Neural cell (in vitro differentiated cells): ENCODE results near the gene PLCL2. TPM values are rescaled to one million over a fixed set of nuclear protein-coding genes. Genes with fewer than 3 reads are reported as not detected.
A peak's percentile ranks its signal among the peaks of the same experiment; 100 is the strongest.

ENCODE experiments used
- H2AFZ ChIP-seq: fragments of 200-600, 300-800 bp; sonication (generic), shearing (Covaris generic); 2 replicates; pipeline ENCODE4 v1.6.0; 2014; ENCODE audit warnings: low read depth, mild to moderate bottlenecking, antibody characterized with exemption, low read length, moderate library complexity
- H3F3A ChIP-seq: fragments of 200-600 bp; shearing (Covaris generic); 2 replicates; pipeline ENCODE4 v1.6.1; 2016; ENCODE audit warnings: mild to moderate bottlenecking, moderate library complexity, mixed read lengths, antibody characterized with exemption, low read length; ENCODE audit not compliant: insufficient read depth, poor library complexity, severe bottlenecking
- H3K27ac ChIP-seq: fragments of 200-600, 300-800 bp; sonication (generic), shearing (Covaris generic); 2 replicates; pipeline ENCODE4 v1.5.1; 2014; ENCODE audit warnings: mild to moderate bottlenecking, low read length, moderate library complexity
- H3K27me3 ChIP-seq: fragments of 300-800, 200-600 bp; sonication (generic), shearing (Covaris generic); 2 replicates; pipeline ENCODE4 v1.6.0; 2014; ENCODE audit warnings: mild to moderate bottlenecking, low read depth, low read length, moderate library complexity; ENCODE audit not compliant: insufficient read depth
- H3K36me3 ChIP-seq: fragments of 300-800, 200-600 bp; sonication (generic), shearing (Covaris generic); 2 replicates; pipeline ENCODE4 v1.5.1; 2014; ENCODE audit warnings: mild to moderate bottlenecking, antibody characterized with exemption, low read length, moderate library complexity; ENCODE audit not compliant: insufficient read depth
- H3K4me2 ChIP-seq: fragments of 300-800, 200-600 bp; sonication (generic), shearing (Covaris generic); 2 replicates; pipeline ENCODE4 v1.6.0; 2014; ENCODE audit warnings: mild to moderate bottlenecking, low read length
- H3K4me3 ChIP-seq: fragments of 300-800, 200-600 bp; sonication (generic), shearing (Covaris generic); 2 replicates; pipeline ENCODE4 v1.5.1; 2014; ENCODE audit warnings: mild to moderate bottlenecking, low read length, moderate library complexity
- H3K79me2 ChIP-seq: fragments of 200-600 bp; shearing (Covaris generic); replicated peaks from 2 replicates; pipeline ENCODE4 v1.6.0; 2014; ENCODE audit warnings: mild to moderate bottlenecking, low read length, moderate library complexity; ENCODE audit not compliant: insufficient read depth
- H3K9ac ChIP-seq: fragments of 300-800, 200-600 bp; sonication (generic), shearing (Covaris generic); 2 replicates; pipeline ENCODE4 v1.6.1; 2016; ENCODE audit warnings: mild to moderate bottlenecking, low read length, mixed read lengths
- H3K9me2 ChIP-seq: fragments of 200-600 bp; shearing (Covaris generic); 2 replicates; pipeline ENCODE4 v1.6.1; 2016; ENCODE audit warnings: mild to moderate bottlenecking, low read length, mixed read lengths; ENCODE audit not compliant: insufficient read depth
- H3K9me3 ChIP-seq: fragments of 200-600, 300-800 bp; sonication (generic), shearing (Covaris generic); 2 replicates; pipeline ENCODE4 v1.6.1; 2016; ENCODE audit warnings: mild to moderate bottlenecking, mixed run types, low read length, moderate library complexity, mixed read lengths
- H4K20me1 ChIP-seq: fragments of 200-600 bp; shearing (Covaris generic); 2 replicates; pipeline ENCODE4 v1.6.1; 2016; ENCODE audit warnings: mild to moderate bottlenecking, mixed run types; ENCODE audit not compliant: insufficient read depth
- EP300 ChIP-seq: fragments of 450-650 bp; conservative IDR thresholded peaks from 2 replicates; pipeline ENCODE4 v1.6.1; 2014; ENCODE audit warnings: antibody characterized with exemption, mild to moderate bottlenecking, moderate library complexity; ENCODE audit not compliant: poor library complexity, severe bottlenecking
- EZH2 ChIP-seq: fragments of 200-600, 300-800 bp; shearing (Covaris generic), sonication (generic); IDR thresholded peaks from 2 replicates; pipeline ENCODE4 v1.6.1; 2014; ENCODE audit warnings: antibody characterized with exemption, low read length, borderline replicate concordance, mild to moderate bottlenecking; ENCODE audit not compliant: insufficient read depth, poor library complexity, severe bottlenecking
- MXI1 ChIP-seq: fragments of 450-650 bp; conservative IDR thresholded peaks from 2 replicates; pipeline ENCODE4 v1.6.1; 2014; ENCODE audit warnings: antibody characterized with exemption, mild to moderate bottlenecking; ENCODE audit not compliant: poor library complexity, severe bottlenecking
- POLR2AphosphoS5 ChIP-seq: IDR thresholded peaks from 2 replicates; pipeline ENCODE4 v1.6.1; 2012
- RAD21 ChIP-seq: fragments of 450-650 bp; conservative IDR thresholded peaks from 2 replicates; pipeline ENCODE4 v1.6.1; 2014; ENCODE audit warnings: antibody characterized with exemption, mild to moderate bottlenecking, moderate library complexity
- SMC3 ChIP-seq: fragments of 450-650 bp; conservative IDR thresholded peaks from 2 replicates; pipeline ENCODE4 v1.6.1; 2014; ENCODE audit warnings: antibody characterized with exemption, mild to moderate bottlenecking, moderate library complexity; ENCODE audit not compliant: poor library complexity
- TAF1 ChIP-seq: IDR thresholded peaks from 2 replicates; pipeline ENCODE4 v1.6.1; 2012; ENCODE audit warnings: low read depth
- polyA plus RNA-seq: library from polyadenylated mRNA; depleted of rRNA; stranded (reverse); fragments of >200 nt; gene quantifications from 2 replicates; pipeline ENCODE4 v1.2.3, GENCODE V29; 2014
- TF ChIP-seq, protein P1 (sequence below): IDR thresholded peaks from 2 replicates; pipeline ENCODE4 v1.6.1; 2012; ENCODE audit warnings: borderline replicate concordance
- TF ChIP-seq, protein P2 (sequence below): fragments of 450-650 bp; IDR thresholded peaks from 2 replicates; pipeline ENCODE4 v1.5.1; 2014; ENCODE audit warnings: antibody characterized with exemption, mild to moderate bottlenecking, moderate library complexity; ENCODE audit not compliant: poor library complexity, severe bottlenecking

PLCL2 gene
- polyA plus RNA-seq, 1 donor from 2014 or later = 69.8 TPM

DNA sequence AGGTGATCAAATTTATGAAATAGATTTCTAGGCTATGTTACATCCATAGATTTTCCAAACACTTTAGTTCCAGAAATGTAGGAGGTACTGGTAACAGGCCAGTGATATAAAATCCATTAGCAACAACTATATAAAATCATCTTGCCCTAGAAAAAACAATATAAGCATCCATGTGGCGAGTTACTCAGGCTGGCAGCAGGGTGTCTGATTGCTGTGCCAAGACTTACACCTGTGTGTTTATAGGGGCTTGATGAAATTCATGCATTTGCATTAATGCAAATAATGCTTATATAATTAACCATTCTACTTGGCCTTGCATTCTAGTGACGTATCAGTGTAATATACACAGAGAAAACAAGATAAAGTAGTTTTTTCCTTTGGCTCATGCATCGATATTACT lies 153.4 kb downstream of the PLCL2 start:
- no peak overlapping the region for H3K9ac ChIP-seq
- H3K9me3 ChIP-seq = no peaks in the 10 kb centered on the region
- H2AFZ ChIP-seq = no peak overlapping the region
- no peak overlapping the region for H3K4me2 ChIP-seq
- H3K27ac ChIP-seq = no peak overlapping the region
- no peaks in the 10 kb centered on the region for H3K36me3 ChIP-seq
- no peaks in the 10 kb centered on the region for H3K27me3 ChIP-seq
- no peaks in the 10 kb centered on the region for H4K20me1 ChIP-seq
- no peaks in the 10 kb centered on the region for H3K79me2 ChIP-seq
- H3F3A ChIP-seq = peaks cover 4% of the 10 kb centered on the region
- H3K9me2 ChIP-seq = no peaks in the 10 kb centered on the region
- H3K4me3 ChIP-seq = no peak overlapping the region
- TF ChIP-seq, protein P1, sequence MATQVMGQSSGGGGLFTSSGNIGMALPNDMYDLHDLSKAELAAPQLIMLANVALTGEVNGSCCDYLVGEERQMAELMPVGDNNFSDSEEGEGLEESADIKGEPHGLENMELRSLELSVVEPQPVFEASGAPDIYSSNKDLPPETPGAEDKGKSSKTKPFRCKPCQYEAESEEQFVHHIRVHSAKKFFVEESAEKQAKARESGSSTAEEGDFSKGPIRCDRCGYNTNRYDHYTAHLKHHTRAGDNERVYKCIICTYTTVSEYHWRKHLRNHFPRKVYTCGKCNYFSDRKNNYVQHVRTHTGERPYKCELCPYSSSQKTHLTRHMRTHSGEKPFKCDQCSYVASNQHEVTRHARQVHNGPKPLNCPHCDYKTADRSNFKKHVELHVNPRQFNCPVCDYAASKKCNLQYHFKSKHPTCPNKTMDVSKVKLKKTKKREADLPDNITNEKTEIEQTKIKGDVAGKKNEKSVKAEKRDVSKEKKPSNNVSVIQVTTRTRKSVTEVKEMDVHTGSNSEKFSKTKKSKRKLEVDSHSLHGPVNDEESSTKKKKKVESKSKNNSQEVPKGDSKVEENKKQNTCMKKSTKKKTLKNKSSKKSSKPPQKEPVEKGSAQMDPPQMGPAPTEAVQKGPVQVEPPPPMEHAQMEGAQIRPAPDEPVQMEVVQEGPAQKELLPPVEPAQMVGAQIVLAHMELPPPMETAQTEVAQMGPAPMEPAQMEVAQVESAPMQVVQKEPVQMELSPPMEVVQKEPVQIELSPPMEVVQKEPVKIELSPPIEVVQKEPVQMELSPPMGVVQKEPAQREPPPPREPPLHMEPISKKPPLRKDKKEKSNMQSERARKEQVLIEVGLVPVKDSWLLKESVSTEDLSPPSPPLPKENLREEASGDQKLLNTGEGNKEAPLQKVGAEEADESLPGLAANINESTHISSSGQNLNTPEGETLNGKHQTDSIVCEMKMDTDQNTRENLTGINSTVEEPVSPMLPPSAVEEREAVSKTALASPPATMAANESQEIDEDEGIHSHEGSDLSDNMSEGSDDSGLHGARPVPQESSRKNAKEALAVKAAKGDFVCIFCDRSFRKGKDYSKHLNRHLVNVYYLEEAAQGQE = no peak
- TF ChIP-seq TAF1 = no peak
- TF ChIP-seq, protein P2, sequence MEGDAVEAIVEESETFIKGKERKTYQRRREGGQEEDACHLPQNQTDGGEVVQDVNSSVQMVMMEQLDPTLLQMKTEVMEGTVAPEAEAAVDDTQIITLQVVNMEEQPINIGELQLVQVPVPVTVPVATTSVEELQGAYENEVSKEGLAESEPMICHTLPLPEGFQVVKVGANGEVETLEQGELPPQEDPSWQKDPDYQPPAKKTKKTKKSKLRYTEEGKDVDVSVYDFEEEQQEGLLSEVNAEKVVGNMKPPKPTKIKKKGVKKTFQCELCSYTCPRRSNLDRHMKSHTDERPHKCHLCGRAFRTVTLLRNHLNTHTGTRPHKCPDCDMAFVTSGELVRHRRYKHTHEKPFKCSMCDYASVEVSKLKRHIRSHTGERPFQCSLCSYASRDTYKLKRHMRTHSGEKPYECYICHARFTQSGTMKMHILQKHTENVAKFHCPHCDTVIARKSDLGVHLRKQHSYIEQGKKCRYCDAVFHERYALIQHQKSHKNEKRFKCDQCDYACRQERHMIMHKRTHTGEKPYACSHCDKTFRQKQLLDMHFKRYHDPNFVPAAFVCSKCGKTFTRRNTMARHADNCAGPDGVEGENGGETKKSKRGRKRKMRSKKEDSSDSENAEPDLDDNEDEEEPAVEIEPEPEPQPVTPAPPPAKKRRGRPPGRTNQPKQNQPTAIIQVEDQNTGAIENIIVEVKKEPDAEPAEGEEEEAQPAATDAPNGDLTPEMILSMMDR = no peak
- TF ChIP-seq SMC3 = no peak
- TF ChIP-seq RAD21 = no peak
- no peak for TF ChIP-seq EP300
- no peak for TF ChIP-seq EZH2
- no peak for TF ChIP-seq POLR2AphosphoS5
- no peak for TF ChIP-seq MXI1

DNA sequence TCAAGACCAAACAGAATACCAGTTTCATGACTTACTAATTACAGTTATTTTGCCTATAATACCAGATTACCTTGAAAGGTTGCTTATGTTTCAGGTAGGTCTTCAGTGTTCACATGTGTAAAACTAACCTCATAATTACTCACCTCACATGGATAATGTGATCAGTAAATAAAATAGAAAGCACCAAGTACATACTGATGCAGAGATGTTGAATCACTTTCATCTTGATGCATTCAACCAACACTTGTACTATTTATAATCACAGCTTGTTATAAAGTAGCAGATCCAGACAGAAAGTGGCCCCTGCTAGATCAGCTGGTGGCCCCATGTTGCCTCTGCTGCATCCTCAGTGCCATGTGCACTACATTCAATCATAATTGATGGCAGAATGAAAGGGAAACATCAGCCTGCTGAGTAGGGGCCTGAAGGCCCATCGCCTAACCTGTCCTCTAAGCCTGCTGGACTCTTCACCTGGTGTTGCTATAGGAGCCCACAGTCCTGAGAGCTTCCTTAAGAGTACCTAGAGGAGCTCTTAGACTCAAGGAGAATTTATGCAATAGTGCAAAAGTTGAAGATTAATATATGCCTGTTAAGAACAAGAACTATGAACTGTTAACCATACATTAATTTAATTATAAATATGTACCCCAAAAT lies 154.3 kb downstream of the PLCL2 start:
- TF ChIP-seq POLR2AphosphoS5 (no peak), TAF1 (no peak), SMC3 (no peak), MXI1 (no peak), EZH2 (no peak), RAD21 (no peak), EP300 (no peak)
- TF ChIP-seq, protein P1 = no peak
- TF ChIP-seq, protein P2 = no peak
- H3K27me3 ChIP-seq = no peaks in the 10 kb centered on the region
- no peaks in the 10 kb centered on the region for H3K79me2 ChIP-seq
- no peaks in the 10 kb centered on the region for H3K9me2 ChIP-seq
- H3K27ac ChIP-seq = peak overlapping the region; percentile 13
- no peaks in the 10 kb centered on the region for H4K20me1 ChIP-seq
- peaks cover 4% of the 10 kb centered on the region for H3F3A ChIP-seq
- peaks cover 3% of the 10 kb centered on the region for H3K36me3 ChIP-seq
- H3K9me3 ChIP-seq = no peaks in the 10 kb centered on the region
- no peak overlapping the region for H3K9ac ChIP-seq
- no peak overlapping the region for H3K4me2 ChIP-seq
- no peak overlapping the region for H3K4me3 ChIP-seq
- no peak overlapping the region for H2AFZ ChIP-seq
